ENCODE measurements around the gene GOLGA8B.
"Not testable (repeated sequence)": the region's sequence is repeated elsewhere in the genome, so short reads cannot be mapped to it uniquely, and the experiment has no call there.

Gene GOLGA8B

GRCh38 chr15:34583399-34584329 lies at the start of gene GOLGA8B:
GOLGA8B (minus strand) TSS chr15:34583651; CDS start chr15:34535912, 47,739 bp downstream.
- in situ Hi-C loops (cut with MboI; ENCODE audit: low sequenced_read_pairs), result loop anchor here (25.0 kb wide), 3 partner anchors 221 to 521 kb away; partner anchors contain the start of genes EMC4 and LPCAT4

- in situ Hi-C loops (cut with MboI; ENCODE audit: low sequenced_read_pairs), result not testable (repeated sequence)
Measured at GRCh38 chr15:34633165-34633564, 49.7 kb upstream of the GOLGA8B start.

- in situ Hi-C loops (cut with MboI; ENCODE audit: low sequenced_read_pairs), result no loop called here
Measured at GRCh38 chr15:34628577-34629152, 45.2 kb upstream of the GOLGA8B start.

- in situ Hi-C loops (cut with MboI; ENCODE audit: low sequenced_read_pairs), result no loop called here
Measured at GRCh38 chr15:34625007-34625406, 41.6 kb upstream of the GOLGA8B start.

- in situ Hi-C loops (cut with MboI; ENCODE audit: low sequenced_read_pairs), result no loop called here
Measured at GRCh38 chr15:34621675-34622074, 38.2 kb upstream of the GOLGA8B start.

- in situ Hi-C loops (cut with MboI; ENCODE audit: low sequenced_read_pairs), result no loop called here
Measured at GRCh38 chr15:34620814-34621213, 37.4 kb upstream of the GOLGA8B start.

- in situ Hi-C loops (cut with MboI; ENCODE audit: low sequenced_read_pairs), result no loop called here
Measured at GRCh38 chr15:34620142-34620541, 36.7 kb upstream of the GOLGA8B start.

GRCh38 chr15:34619151-34619550 lies 35.7 kb upstream of the GOLGA8B start:
- in situ Hi-C loops (cut with MboI; ENCODE audit: low sequenced_read_pairs), result no loop called here

- in situ Hi-C loops (cut with MboI; ENCODE audit: low sequenced_read_pairs), result no loop called here
Measured at GRCh38 chr15:34618073-34618472, 34.6 kb upstream of the GOLGA8B start.

- in situ Hi-C loops (cut with MboI; ENCODE audit: low sequenced_read_pairs), result no loop called here
Measured at GRCh38 chr15:34616613-34617012, 33.2 kb upstream of the GOLGA8B start.

- in situ Hi-C loops (cut with MboI; ENCODE audit: low sequenced_read_pairs), result no loop called here
Measured at GRCh38 chr15:34613997-34614396, 30.5 kb upstream of the GOLGA8B start.

GRCh38 chr15:34613301-34613700 lies 29.9 kb upstream of the GOLGA8B start:
- in situ Hi-C loops (cut with MboI; ENCODE audit: low sequenced_read_pairs), result no loop called here

- in situ Hi-C loops (cut with MboI; ENCODE audit: low sequenced_read_pairs), result no loop called here
Measured at GRCh38 chr15:34610354-34610753, 26.9 kb upstream of the GOLGA8B start.

- in situ Hi-C loops (cut with MboI; ENCODE audit: low sequenced_read_pairs), result no loop called here
Measured at GRCh38 chr15:34609102-34610057, 25.9 kb upstream of the GOLGA8B start.

- in situ Hi-C loops (cut with MboI; ENCODE audit: low sequenced_read_pairs), result no loop called here
Measured at GRCh38 chr15:34608517-34608916, 25.1 kb upstream of the GOLGA8B start.

GRCh38 chr15:34607832-34608231 lies 24.4 kb upstream of the GOLGA8B start:
- in situ Hi-C loops (cut with MboI; ENCODE audit: low sequenced_read_pairs), result no loop called here

- in situ Hi-C loops (cut with MboI; ENCODE audit: low sequenced_read_pairs), result no loop called here
Measured at GRCh38 chr15:34606545-34606944, 23.1 kb upstream of the GOLGA8B start.

GRCh38 chr15:34606131-34606530 lies 22.7 kb upstream of the GOLGA8B start:
- in situ Hi-C loops (cut with MboI; ENCODE audit: low sequenced_read_pairs), result no loop called here

- in situ Hi-C loops (cut with MboI; ENCODE audit: low sequenced_read_pairs), result no loop called here
Measured at GRCh38 chr15:34603095-34603494, 19.6 kb upstream of the GOLGA8B start.

- in situ Hi-C loops (cut with MboI; ENCODE audit: low sequenced_read_pairs), result no loop called here
Measured at GRCh38 chr15:34600923-34601322, 17.5 kb upstream of the GOLGA8B start.

Measured in HL-60/S4 treated with retinoic acid at 250 ng/mL for 4 days and 3 days (cell line).